ENCODE results near the gene EPS15. TPM values are rescaled to one million over a fixed set of nuclear protein-coding genes. Genes with fewer than 3 reads are reported as not detected.

The EPS15 gene
- total and polyA plus RNA-seq, 2 donors from 2014 or later: 17.5 to 91.3 TPM

GRCh38 chr1:51346086-51346942 is 172.8 kb downstream of the EPS15 start:
- Histone ChIP-seq H3K4me3 (ENCODE audit: low read length in 3 of 3) (no peak overlapping the region), H3K27me3 (ENCODE audit: control insufficient read depth, insufficient read depth, low read length) (peaks cover 6% of the 10 kb centered on the region), H3K4me1 (ENCODE audit: control insufficient read depth in 2 of 3, insufficient read depth in 2 of 3, low read depth in 1 of 3, low read length in 3 of 3) (peaks cover 0 to 2% (median 0%) of the 10 kb centered on the region in 3 donors), H3K9me3 (ENCODE audit: control insufficient read depth in 2 of 3, insufficient read depth in 1 of 3, low read length in 3 of 3) (no peaks in the 10 kb centered on the region), H3K36me3 (ENCODE audit: control insufficient read depth in 2 of 3, insufficient read depth in 3 of 3, low read length in 3 of 3) (no peaks in the 10 kb centered on the region), H3K9ac (ENCODE audit: low read length in 3 of 3) (no peak overlapping the region), H3K27ac (ENCODE audit: low read depth in 2 of 2, low read length in 2 of 2) (no peak overlapping the region)
- DNase-seq (no peak), FAIRE-seq (no peak)
- no peak for TF ChIP-seq CTCF (IDR thresholded peaks at IDR 0.05; ENCODE audit: borderline replicate concordance, extremely low read depth, insufficient read depth)
- intact Hi-C loops (cut with DNase I): no loop called here

GRCh38 chr1:51345300-51345687 is 173.8 kb downstream of the EPS15 start:
- Histone ChIP-seq H3K4me3 (ENCODE audit: low read length in 3 of 3) (no peak overlapping the region), H3K4me1 (ENCODE audit: control insufficient read depth in 2 of 3, insufficient read depth in 2 of 3, low read depth in 1 of 3, low read length in 3 of 3) (peaks cover 0 to 2% (median 0%) of the 10 kb centered on the region in 3 donors), H3K36me3 (ENCODE audit: control insufficient read depth in 2 of 3, insufficient read depth in 3 of 3, low read length in 3 of 3) (no peaks in the 10 kb centered on the region), H3K27ac (ENCODE audit: low read depth in 2 of 2, low read length in 2 of 2) (no peak overlapping the region), H3K9me3 (ENCODE audit: control insufficient read depth in 2 of 3, insufficient read depth in 1 of 3, low read length in 3 of 3) (no peaks in the 10 kb centered on the region), H3K27me3 (ENCODE audit: control insufficient read depth, insufficient read depth, low read length) (peaks cover 6% of the 10 kb centered on the region), H3K9ac (ENCODE audit: low read length in 3 of 3) (no peak overlapping the region)
- FAIRE-seq (no peak), DNase-seq (peak in 1 of 5 donors; percentile 66)
- TF ChIP-seq CTCF (IDR thresholded peaks at IDR 0.05; ENCODE audit: borderline replicate concordance, extremely low read depth, insufficient read depth): no peak
- intact Hi-C loops (cut with DNase I): no loop called here

GRCh38 chr1:51344602-51345299 is 174.3 kb downstream of the EPS15 start:
- DNase-seq: peak in 4 of 5 donors; percentile 45 to 87 (median 54)
- Histone ChIP-seq H3K9ac (ENCODE audit: low read length in 3 of 3) (no peak overlapping the region), H3K27me3 (ENCODE audit: control insufficient read depth, insufficient read depth, low read length) (peaks cover 6% of the 10 kb centered on the region), H3K4me1 (ENCODE audit: control insufficient read depth in 2 of 3, insufficient read depth in 2 of 3, low read depth in 1 of 3, low read length in 3 of 3) (peaks cover 0 to 2% (median 0%) of the 10 kb centered on the region in 3 donors), H3K27ac (ENCODE audit: low read depth in 2 of 2, low read length in 2 of 2) (no peak overlapping the region), H3K36me3 (ENCODE audit: control insufficient read depth in 2 of 3, insufficient read depth in 3 of 3, low read length in 3 of 3) (no peaks in the 10 kb centered on the region), H3K4me3 (ENCODE audit: low read length in 3 of 3) (peak overlapping the region in 1 of 3 donors; percentile 30), H3K9me3 (ENCODE audit: control insufficient read depth in 2 of 3, insufficient read depth in 1 of 3, low read length in 3 of 3) (no peaks in the 10 kb centered on the region)
- TF ChIP-seq CTCF (IDR thresholded peaks at IDR 0.05; ENCODE audit: borderline replicate concordance, extremely low read depth, insufficient read depth): no peak
- FAIRE-seq: no peak
- intact Hi-C loops (cut with DNase I): no loop called here
